Uterus (tissue), 2 donors: ENCODE results near the gene EPHA6.

Source experiments
- CTCF ChIP-seq, 4 experiments: fragments of 200-600 bp in 2 of 4; fragments of 450-650 bp in 2 of 4; sonication (generic) in 2 of 4; IDR thresholded peaks; one replicate each; pipeline ENCODE4 v1.5.1; 2016 to 2019; ENCODE audit warnings: antibody characterized with exemption in 4 of 4, mild to moderate bottlenecking in 2 of 4, moderate library complexity in 1 of 4
- POLR2A ChIP-seq, 2 donors: fragments of 450-650 bp; IDR thresholded peaks; one replicate each; pipeline ENCODE4 v1.6.1; 2016; ENCODE audit warnings: antibody characterized with exemption in 2 of 2, mild to moderate bottlenecking in 1 of 2, moderate library complexity in 1 of 2

GRCh38 chr3:97612632-97613031 is 798.2 kb downstream of the EPHA6 start:
- TF ChIP-seq CTCF (IDR thresholded peaks at IDR 0.05) = no peak
- no peak for TF ChIP-seq POLR2A (IDR thresholded peaks at IDR 0.05)
